Gastroesophageal sphincter (tissue), 3 donors: ENCODE measurements around the gene LIM2.

Experiments
- EP300 ChIP-seq: sonication (generic); formaldehyde crosslinking; IDR thresholded peaks from one replicate; pipeline ENCODE4 v1.6.1; 2017; ENCODE audit warnings: antibody characterized with exemption, mild to moderate bottlenecking
- POLR2A ChIP-seq, 2 donors: fragments of 450-650 bp; IDR thresholded peaks; one replicate each; pipeline ENCODE4 v1.6.1; 2017; ENCODE audit warnings: antibody characterized with exemption in 2 of 2, mild to moderate bottlenecking in 2 of 2, moderate library complexity in 1 of 2
- POLR2AphosphoS5 ChIP-seq: sonication (generic); formaldehyde crosslinking; IDR thresholded peaks from one replicate; pipeline ENCODE4 v1.6.1; 2017; ENCODE audit warnings: antibody characterized with exemption
- TF ChIP-seq, protein P1 (sequence below), 4 experiments: fragments of 200-600 bp in 2 of 4; fragments of 450-650 bp in 2 of 4; sonication (generic) in 1 of 4; IDR thresholded peaks; one replicate each; pipeline ENCODE4 v1.5.1; 2017 to 2019; ENCODE audit warnings: antibody characterized with exemption in 4 of 4, mild to moderate bottlenecking in 2 of 4, moderate library complexity in 2 of 4

GRCh38 chr19:51341976-51342580, 45.7 kb downstream of the LIM2 start, which contains the start of gene VSIG10L:
- TF ChIP-seq POLR2A (IDR thresholded peaks at IDR 0.05) (no peak), POLR2AphosphoS5 (no peak), EP300 (no peak)
- TF ChIP-seq, protein P1, sequence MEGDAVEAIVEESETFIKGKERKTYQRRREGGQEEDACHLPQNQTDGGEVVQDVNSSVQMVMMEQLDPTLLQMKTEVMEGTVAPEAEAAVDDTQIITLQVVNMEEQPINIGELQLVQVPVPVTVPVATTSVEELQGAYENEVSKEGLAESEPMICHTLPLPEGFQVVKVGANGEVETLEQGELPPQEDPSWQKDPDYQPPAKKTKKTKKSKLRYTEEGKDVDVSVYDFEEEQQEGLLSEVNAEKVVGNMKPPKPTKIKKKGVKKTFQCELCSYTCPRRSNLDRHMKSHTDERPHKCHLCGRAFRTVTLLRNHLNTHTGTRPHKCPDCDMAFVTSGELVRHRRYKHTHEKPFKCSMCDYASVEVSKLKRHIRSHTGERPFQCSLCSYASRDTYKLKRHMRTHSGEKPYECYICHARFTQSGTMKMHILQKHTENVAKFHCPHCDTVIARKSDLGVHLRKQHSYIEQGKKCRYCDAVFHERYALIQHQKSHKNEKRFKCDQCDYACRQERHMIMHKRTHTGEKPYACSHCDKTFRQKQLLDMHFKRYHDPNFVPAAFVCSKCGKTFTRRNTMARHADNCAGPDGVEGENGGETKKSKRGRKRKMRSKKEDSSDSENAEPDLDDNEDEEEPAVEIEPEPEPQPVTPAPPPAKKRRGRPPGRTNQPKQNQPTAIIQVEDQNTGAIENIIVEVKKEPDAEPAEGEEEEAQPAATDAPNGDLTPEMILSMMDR (IDR thresholded peaks at IDR 0.05): no peak
